Activated CD4-positive, alpha-beta memory T cell treated with anti-CD3 and anti-CD28 coated beads, Interleukin-2, amount 10 ng/mL, durations not matched to agents 7 days and 5 days (primary cell): ENCODE data around the gene ADGRG1. TPM values are rescaled to one million over a fixed set of nuclear protein-coding genes. Genes with fewer than 3 reads are reported as not detected.
"Not testable (repeated sequence)": the region's sequence is repeated elsewhere in the genome, so short reads cannot be mapped to it uniquely, and the experiment has no call there.

Source experiments
- CTCF ChIA-PET: fragments of 350-600 bp; sonication (Branson Sonifier 250); formaldehyde crosslinking; loops from one replicate; lab custom pipeline; 2021; ENCODE audit warnings: antibody characterized with exemption, inconsistent platforms; lab: Charles Lee
- POLR2A ChIA-PET: fragments of 350-600 bp; sonication (Branson Sonifier 250); formaldehyde crosslinking; loops from one replicate; lab custom pipeline; 2021; ENCODE audit warnings: antibody characterized with exemption; lab: Charles Lee
- DNase-seq: peaks from one replicate; pipeline ENCODE4 v3.0.0-alpha.2; 2020
- H3K27ac Mint-ChIP-seq: one replicate; pipeline ENCODE4 v1.8.0; 2021; ENCODE audit warnings: mild to moderate bottlenecking, mixed read lengths
- H3K27me3 Mint-ChIP-seq: one replicate; pipeline ENCODE4 v1.8.0; 2021; ENCODE audit warnings: mixed read lengths
- H3K36me3 Mint-ChIP-seq: one replicate; pipeline ENCODE4 v1.8.0; 2021; ENCODE audit warnings: low read depth, mixed read lengths
- H3K4me1 Mint-ChIP-seq: one replicate; pipeline ENCODE4 v1.8.0; 2021; ENCODE audit warnings: mixed read lengths
- H3K4me3 Mint-ChIP-seq: one replicate; pipeline ENCODE4 v1.8.0; 2021; ENCODE audit warnings: mild to moderate bottlenecking, mixed read lengths
- H3K9me3 Mint-ChIP-seq: one replicate; pipeline ENCODE4 v1.8.0; 2021; ENCODE audit warnings: mixed read lengths
- total RNA-seq, 2 experiments: library from RNA; stranded (reverse); gene quantifications; one replicate each; pipeline ENCODE4 v1.2.3, GENCODE V29; 2021

ADGRG1 gene
- total RNA-seq, 2 experiments from 2014 or later = 7.4 to 8.3 TPM

DNA sequence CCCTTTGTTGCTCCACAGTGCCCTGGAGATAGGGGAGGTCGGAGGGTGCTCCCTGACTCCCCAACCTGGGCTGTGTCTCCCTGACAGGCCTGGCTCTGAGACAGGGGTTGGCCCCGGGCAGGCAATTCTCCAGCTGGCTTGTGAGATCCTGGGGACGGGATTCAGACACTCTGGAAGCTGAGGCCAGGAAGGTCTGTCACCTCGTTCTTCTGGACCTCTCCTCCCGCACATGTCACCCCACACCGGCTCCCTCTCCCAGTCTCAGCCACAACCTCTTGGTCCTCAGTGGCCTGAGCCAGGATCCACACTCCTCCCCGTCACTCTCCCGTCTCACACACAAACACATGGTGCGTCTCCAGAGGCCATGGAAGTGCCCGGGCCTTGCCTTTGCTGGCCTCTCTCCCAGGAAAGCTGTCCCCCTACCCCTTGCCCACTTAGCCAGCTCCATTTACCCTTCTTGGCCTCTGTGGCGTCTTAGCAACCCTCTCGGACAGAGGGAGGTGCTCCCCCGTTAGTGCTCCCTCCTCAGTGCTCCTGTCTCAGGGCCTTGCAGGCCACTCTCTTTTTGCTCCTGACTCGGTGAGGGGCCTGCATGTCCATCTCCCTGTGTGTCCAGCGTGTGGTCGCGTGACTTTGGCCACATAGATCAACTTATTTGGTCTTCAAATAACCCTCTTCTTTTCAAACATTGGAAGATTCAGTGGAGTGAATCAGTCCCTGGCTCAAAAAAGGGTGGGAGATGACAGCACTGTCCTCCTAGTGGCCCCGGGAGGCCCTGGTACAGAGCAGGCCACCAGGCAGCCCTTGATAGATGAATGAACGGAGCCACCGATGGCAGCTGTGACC, 40.4 kb downstream of the ADGRG1 start:
- Mint-ChIP-seq H3K4me1 (no peaks in the 10 kb centered on the region), H3K4me3 (no peak overlapping the region), H3K27me3 (peaks cover 29% of the 10 kb centered on the region), H3K27ac (no peak overlapping the region), H3K36me3 (no peaks in the 10 kb centered on the region), H3K9me3 (no peaks in the 10 kb centered on the region)
- ChIA-PET CTCF (no interaction called here), POLR2A (no interaction called here)
- no peak for DNase-seq

DNA sequence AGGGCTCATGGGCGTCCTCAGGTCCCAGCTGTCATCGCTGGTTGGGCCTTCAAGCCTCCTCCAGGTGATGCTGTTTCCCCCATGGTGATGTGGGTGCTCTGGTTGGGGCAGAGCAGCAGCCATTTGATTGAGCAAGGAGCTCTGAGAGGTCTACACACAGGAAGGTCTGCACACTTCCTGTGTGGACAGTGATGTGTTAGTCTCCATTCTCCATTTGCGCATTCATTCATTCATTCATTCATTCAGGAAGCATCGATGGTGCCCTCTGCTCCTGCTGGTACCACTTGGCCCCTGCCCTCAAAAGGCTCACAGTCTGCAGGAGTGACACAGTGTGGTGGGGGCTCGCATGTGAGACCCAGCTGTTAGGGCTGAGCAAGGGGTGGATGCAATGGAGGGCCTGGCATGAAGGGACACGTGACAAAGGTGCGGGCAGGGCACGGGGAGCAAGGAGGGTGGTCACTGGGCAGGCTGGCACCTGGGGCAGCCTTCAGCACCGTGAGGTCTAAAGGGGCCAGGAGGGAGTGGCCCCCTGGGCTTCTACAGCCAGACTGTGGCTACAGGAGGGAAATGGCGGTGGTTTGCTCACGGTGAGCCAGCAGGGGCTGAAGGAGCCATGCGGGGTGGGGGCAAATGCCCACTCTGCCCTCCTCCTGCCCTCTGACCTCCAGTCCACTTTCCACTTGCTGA, 41.2 kb downstream of the ADGRG1 start:
- peaks cover 35% of the 10 kb centered on the region for H3K27me3 Mint-ChIP-seq
- no peak overlapping the region for H3K4me3 Mint-ChIP-seq
- ChIA-PET POLR2A (no interaction called here), CTCF (no interaction called here)
- H3K27ac Mint-ChIP-seq = no peak overlapping the region
- H3K4me1 Mint-ChIP-seq = no peaks in the 10 kb centered on the region
- DNase-seq = no peak
- no peaks in the 10 kb centered on the region for H3K9me3 Mint-ChIP-seq
- H3K36me3 Mint-ChIP-seq = no peaks in the 10 kb centered on the region

DNA sequence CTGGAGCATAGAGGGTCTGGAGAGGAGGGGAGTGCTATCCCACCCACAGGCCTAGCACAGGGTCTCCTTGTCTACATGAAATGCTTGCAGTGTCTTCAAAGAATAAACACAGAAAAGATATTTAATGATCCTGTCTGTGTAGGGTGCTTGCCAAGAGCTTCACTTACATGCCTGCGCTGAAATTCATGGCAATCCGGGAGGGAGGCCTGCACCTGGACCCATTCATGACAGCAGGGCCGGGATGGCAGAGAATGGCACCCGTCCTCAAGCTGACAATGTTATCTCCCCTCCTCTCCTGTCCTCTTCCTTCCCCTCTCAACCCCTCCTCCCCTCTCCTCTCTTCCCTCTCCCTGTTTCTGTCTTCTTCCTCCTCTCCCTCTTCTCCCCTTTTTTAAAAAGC, 41.8 kb downstream of the ADGRG1 start:
- POLR2A ChIA-PET = no interaction called here
- DNase-seq = no peak
- no peak overlapping the region for H3K4me3 Mint-ChIP-seq
- H3K27ac Mint-ChIP-seq = no peak overlapping the region
- no peaks in the 10 kb centered on the region for H3K4me1 Mint-ChIP-seq
- CTCF ChIA-PET = no interaction called here
- H3K36me3 Mint-ChIP-seq = no peaks in the 10 kb centered on the region
- peaks cover 37% of the 10 kb centered on the region for H3K27me3 Mint-ChIP-seq
- no peaks in the 10 kb centered on the region for H3K9me3 Mint-ChIP-seq

DNA sequence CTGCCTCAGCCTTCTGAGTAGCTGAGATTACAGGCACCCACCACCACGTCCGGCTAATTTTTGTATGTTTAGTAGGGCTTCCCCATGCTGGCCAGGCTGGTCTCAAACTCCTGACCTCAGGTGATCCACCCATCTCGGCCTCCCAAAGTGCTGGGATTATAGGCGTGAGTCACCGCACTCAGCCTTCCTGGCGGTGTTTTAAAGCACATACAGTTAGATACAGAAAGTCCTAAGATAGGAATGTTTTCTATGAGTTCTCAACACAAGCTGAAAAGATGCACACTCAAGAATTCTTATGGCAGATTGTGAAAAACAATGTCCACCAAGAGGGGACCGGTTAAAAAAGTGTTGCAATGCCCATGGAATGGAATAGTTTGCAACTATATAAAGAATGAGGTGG, 43.0 kb downstream of the ADGRG1 start:
- DNase-seq, H3K4me1 Mint-ChIP-seq, H3K36me3 Mint-ChIP-seq, H3K4me3 Mint-ChIP-seq, H3K27ac Mint-ChIP-seq, H3K9me3 Mint-ChIP-seq: not testable (repeated sequence)
- ChIA-PET POLR2A (interaction anchor here (1.0 kb wide), 1 partner anchor 19 kb away, joined by 3 read pairs; no protein-coding TSS in a partner anchor), CTCF (interaction anchor here (2.5 kb wide), 1 partner anchor 23 kb away, joined by 7 read pairs; no protein-coding TSS in a partner anchor)
- H3K27me3 Mint-ChIP-seq = peaks cover 39% of the 10 kb centered on the region

DNA sequence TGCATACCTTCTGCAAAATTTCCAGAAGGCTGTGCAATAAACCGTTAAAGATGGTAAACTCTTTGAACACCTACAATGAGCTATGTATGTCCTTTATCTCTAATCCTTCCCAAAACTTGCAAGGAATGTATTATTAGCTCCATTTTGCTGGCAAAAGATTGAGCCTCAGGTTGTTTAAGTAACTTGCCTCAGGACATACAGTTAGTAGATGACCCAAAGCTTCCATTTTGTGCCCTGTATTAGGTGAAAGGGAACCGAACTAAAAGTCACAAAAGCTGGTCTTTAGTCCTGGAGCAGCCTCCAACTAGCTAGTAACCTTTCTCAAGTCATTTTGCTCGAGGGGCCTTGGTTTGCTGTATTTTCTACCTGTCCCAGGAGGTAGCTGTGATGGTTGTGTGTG, 44.0 kb downstream of the ADGRG1 start:
- Mint-ChIP-seq H3K9me3 (no peaks in the 10 kb centered on the region), H3K36me3 (no peaks in the 10 kb centered on the region), H3K4me1 (no peaks in the 10 kb centered on the region), H3K27me3 (peaks cover 42% of the 10 kb centered on the region), H3K27ac (no peak overlapping the region), H3K4me3 (no peak overlapping the region)
- CTCF ChIA-PET = interaction anchor here (1.0 to 2.5 kb wide), 2 partner anchors 24 to 95 kb away, joined by 3 to 7 read pairs; no protein-coding TSS in a partner anchor
- POLR2A ChIA-PET = no interaction called here
- DNase-seq = no peak

DNA sequence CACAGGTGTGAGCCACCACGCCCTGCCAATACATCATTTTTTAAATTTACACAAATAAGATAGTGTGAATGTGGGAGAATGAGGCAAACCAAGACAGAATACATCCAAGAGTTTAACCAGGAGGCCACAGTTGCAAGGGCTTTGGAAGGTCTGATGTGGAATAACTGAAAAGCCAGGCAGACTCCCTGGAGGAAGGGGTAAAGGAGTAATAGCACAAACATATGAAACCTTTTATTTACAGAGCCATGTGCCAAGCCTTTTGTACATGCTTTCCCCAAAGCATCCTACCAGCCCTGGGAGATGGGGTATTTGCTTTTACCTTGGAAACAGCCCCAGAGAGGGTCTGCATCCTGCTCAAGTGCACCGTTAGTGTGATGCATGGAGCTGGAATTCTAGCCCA, 44.4 kb downstream of the ADGRG1 start:
- ChIA-PET POLR2A (no interaction called here), CTCF (interaction anchor here (1.0 to 2.5 kb wide), 2 partner anchors 24 to 96 kb away, joined by 3 to 7 read pairs; no protein-coding TSS in a partner anchor)
- H3K36me3 Mint-ChIP-seq = no peaks in the 10 kb centered on the region
- H3K9me3 Mint-ChIP-seq = no peaks in the 10 kb centered on the region
- H3K27ac Mint-ChIP-seq = no peak overlapping the region
- DNase-seq = no peak
- H3K27me3 Mint-ChIP-seq = peaks cover 42% of the 10 kb centered on the region
- no peak overlapping the region for H3K4me3 Mint-ChIP-seq
- H3K4me1 Mint-ChIP-seq = no peaks in the 10 kb centered on the region

DNA sequence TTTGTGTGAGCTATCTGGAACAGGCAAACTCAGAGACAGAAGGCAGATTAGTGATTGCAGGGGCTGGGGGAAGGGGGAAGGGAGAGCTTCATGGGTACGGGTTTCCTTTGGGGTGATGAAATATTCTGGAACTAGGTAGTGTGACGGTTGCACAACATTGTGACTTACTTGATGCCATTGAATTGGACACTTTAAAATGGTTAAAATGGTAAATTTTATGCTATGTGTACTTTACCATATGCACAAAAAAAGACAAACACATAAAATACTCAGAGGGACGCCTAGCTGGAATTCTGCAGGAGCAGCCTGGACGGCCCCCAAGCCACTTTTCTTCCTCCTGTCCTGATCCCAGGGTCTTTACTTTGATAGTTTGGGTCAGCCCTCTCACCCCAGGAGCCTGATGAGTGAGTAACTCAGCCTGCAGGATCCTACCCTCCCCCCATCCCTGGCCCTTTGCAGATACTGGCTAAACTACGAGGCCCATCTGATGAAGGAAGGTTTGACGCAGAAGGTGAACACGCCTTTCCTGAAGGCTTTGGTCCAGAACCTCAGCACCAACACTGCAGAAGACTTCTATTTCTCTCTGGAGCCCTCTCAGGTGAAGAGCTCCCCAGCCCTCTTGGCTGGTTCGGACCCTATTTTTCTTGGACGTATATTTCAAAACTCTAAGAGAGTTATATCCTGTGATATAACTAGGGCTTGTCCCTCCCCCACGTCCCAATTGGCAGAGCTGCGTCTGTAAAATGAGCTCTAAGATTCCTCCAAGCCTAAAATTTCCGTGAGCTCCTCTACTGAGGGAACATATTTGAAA, 47.5 kb downstream of the ADGRG1 start:
- DNase-seq = no peak
- Mint-ChIP-seq H3K36me3 (no peaks in the 10 kb centered on the region), H3K27ac (no peak overlapping the region), H3K27me3 (peaks cover 32% of the 10 kb centered on the region), H3K4me3 (no peak overlapping the region), H3K4me1 (no peaks in the 10 kb centered on the region), H3K9me3 (no peaks in the 10 kb centered on the region)
- POLR2A ChIA-PET = no interaction called here
- CTCF ChIA-PET = no interaction called here

DNA sequence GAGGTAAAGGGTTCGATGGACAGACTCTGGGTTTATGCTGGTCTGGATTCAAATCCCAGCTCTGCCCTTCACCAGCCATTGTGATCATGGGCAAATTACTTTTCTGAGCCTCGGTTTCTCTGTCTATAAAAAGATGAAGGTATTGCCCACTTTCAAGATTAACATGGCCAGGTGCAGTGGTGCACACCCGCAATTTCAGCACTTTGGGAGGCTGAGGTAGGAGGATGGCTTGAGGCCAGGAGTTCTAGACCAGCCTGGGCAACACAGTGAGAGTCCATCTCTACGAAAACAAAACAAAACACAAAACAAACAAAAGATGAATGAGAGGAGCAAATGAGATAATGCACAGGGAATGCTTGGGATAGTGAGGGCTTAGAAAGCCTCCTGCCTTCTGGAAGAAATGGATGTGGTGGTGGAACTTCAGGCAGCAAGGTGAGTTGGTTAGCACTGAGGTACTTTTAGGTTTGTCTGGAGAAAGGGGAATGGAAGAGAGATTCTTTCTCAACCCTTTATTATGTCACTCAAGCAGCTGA, 48.2 kb downstream of the ADGRG1 start:
- H3K27ac Mint-ChIP-seq = no peak overlapping the region
- no peak for DNase-seq
- no peak overlapping the region for H3K4me3 Mint-ChIP-seq
- POLR2A ChIA-PET = no interaction called here
- CTCF ChIA-PET = interaction anchor here (1.4 kb wide), 1 partner anchor 9 kb away, joined by 3 read pairs; the partner anchor contains the start of gene ADGRG3
- no peaks in the 10 kb centered on the region for H3K4me1 Mint-ChIP-seq
- H3K36me3 Mint-ChIP-seq = no peaks in the 10 kb centered on the region
- no peaks in the 10 kb centered on the region for H3K9me3 Mint-ChIP-seq
- H3K27me3 Mint-ChIP-seq = peaks cover 28% of the 10 kb centered on the region

DNA sequence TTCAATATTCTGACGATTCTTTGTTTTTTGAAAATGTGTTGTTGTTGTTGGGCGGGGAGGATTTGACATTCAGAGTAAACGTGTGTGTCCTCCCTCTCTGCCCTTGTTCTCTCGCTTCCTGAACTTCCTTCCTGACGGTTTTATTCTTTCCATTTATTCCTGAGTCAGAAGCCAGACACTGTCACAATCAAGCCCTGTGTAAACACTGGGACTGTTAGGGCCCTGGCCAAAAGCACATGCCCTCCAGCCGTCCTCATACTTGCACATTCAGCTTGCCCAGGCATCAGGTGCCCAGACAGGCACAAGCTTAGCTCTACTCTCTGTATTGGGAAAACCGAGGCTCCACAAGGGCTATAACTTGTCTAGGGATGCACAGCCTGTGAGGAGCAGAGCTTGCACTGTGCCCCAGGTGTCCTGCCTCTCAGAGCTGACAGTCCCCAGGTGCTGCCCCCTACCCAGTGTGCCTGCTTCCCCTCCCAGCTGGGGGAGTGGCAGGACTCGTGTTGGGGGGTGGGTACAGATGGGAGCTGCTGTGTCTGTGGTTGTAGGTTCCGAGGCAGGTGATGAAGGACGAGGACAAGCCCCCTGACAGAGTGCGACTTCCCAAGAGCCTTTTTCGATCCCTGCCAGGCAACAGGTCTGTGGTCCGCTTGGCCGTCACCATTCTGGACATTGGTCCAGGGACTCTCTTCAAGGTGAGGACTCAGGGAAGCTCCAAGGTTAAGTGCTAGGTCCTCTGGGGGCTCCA, 49.4 kb downstream of the ADGRG1 start:
- Mint-ChIP-seq H3K27me3 (peaks cover 24% of the 10 kb centered on the region), H3K9me3 (no peaks in the 10 kb centered on the region), H3K4me1 (no peaks in the 10 kb centered on the region), H3K36me3 (no peaks in the 10 kb centered on the region), H3K4me3 (no peak overlapping the region), H3K27ac (no peak overlapping the region)
- CTCF ChIA-PET = interaction anchor here (1.4 kb wide), 1 partner anchor 10 kb away, joined by 3 read pairs; the partner anchor contains the start of gene ADGRG3
- POLR2A ChIA-PET = no interaction called here
- no peak for DNase-seq

DNA sequence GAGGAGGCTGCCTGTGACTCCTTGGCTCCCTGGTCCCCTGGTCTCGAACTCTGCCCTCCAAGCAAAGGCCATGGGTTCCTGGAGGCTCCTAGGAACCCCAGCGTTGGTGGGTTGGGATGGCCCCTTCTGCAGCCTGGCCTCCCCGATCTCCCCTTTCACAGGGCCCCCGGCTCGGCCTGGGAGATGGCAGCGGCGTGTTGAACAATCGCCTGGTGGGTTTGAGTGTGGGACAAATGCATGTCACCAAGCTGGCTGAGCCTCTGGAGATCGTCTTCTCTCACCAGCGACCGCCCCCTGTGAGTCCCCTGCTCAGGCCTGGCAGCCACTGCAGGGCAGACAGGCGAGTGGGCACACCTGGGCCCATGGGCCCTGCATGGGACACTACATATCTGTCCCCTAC, 50.6 kb downstream of the ADGRG1 start:
- Mint-ChIP-seq H3K27me3 (peaks cover 12% of the 10 kb centered on the region), H3K4me3 (no peak overlapping the region), H3K27ac (no peak overlapping the region), H3K36me3 (no peaks in the 10 kb centered on the region), H3K4me1 (no peaks in the 10 kb centered on the region), H3K9me3 (no peaks in the 10 kb centered on the region)
- POLR2A ChIA-PET = no interaction called here
- CTCF ChIA-PET = no interaction called here
- DNase-seq = no peak

DNA sequence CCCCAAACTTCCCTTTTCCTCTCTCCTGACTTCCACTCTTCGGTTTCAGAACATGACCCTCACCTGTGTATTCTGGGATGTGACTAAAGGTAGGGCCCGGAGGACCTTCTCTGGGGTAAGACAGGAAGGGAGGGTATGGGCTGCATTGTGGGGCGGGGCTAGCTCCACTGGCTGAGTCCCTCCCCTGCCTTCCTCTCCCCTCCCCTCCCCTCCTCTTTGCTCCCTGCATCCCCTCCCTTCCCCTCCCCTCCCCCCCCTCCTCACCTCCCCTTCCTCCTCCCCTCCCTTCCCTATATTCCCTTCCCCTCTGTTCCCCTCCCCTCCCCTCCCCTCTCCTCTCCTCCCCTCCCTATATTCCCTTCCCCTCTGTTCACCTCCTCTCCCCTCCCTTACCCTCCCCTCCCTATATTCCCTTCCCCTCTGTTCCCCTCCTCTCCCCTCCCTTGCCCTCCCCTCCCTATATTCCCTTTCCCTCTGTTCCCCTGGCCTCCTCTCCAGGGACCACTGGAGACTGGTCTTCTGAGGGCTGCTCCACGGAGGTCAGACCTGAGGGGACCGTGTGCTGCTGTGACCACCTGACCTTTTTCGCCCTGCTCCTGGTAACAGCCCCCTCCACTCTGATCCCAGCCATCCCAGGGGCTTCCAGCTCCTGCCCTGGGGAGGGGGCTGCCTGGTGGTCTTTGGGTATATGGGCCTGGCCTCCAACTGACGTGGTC, 51.5 kb downstream of the ADGRG1 start:
- no peaks in the 10 kb centered on the region for H3K36me3 Mint-ChIP-seq
- H3K9me3 Mint-ChIP-seq = no peaks in the 10 kb centered on the region
- H3K4me1 Mint-ChIP-seq = no peaks in the 10 kb centered on the region
- no peak overlapping the region for H3K4me3 Mint-ChIP-seq
- H3K27ac Mint-ChIP-seq = no peak overlapping the region
- no peak for DNase-seq
- H3K27me3 Mint-ChIP-seq = peaks cover 7% of the 10 kb centered on the region
- CTCF ChIA-PET = no interaction called here
- POLR2A ChIA-PET = no interaction called here
